Lung (tissue), 12 donors: ENCODE data around the gene ARMC5. TPM values are rescaled to one million over a fixed set of nuclear protein-coding genes. Genes with fewer than 3 reads are reported as not detected.

Experiments used
- ATAC-seq: fragments of 200-7000 bp; cut with Tn5 transposase; one replicate; pipeline ENCODE4 v1.9.1; 2020; ENCODE audit warnings: moderate number of reproducible peaks; ENCODE audit not compliant: insufficient read depth, low FRiP score
- DNase-seq, 3 donors: peaks; one replicate each; pipeline ENCODE4 v3.0.0-alpha.2; 2013 to 2017
- H3K27ac ChIP-seq, 2 donors: one replicate each; pipeline ENCODE4 v1.5.1; 2013; ENCODE audit warnings: mild to moderate bottlenecking in 2 of 2, moderate library complexity in 2 of 2, control low read depth in 1 of 2, inconsistent platforms in 1 of 2, low read depth in 1 of 2, low read length in 1 of 2
- H3K27me3 ChIP-seq, 3 donors: one replicate each; pipeline ENCODE4 v1.5.1; 2013; ENCODE audit warnings: low read length in 2 of 3; ENCODE audit not compliant: control insufficient read depth in 3 of 3, insufficient read depth in 3 of 3
- H3K36me3 ChIP-seq, 4 donors: one replicate each; pipeline ENCODE4 v1.5.1; 2013; ENCODE audit warnings: low read length in 4 of 4, mild to moderate bottlenecking in 1 of 4, moderate library complexity in 1 of 4; ENCODE audit not compliant: control insufficient read depth in 4 of 4, insufficient read depth in 4 of 4
- H3K4me1 ChIP-seq, 5 donors: one replicate each; pipeline ENCODE4 v1.5.1; 2013; ENCODE audit warnings: low read length in 5 of 5, mild to moderate bottlenecking in 2 of 5, moderate library complexity in 1 of 5; ENCODE audit not compliant: control insufficient read depth in 5 of 5, insufficient read depth in 5 of 5
- H3K4me3 ChIP-seq: one replicate; pipeline ENCODE4 v1.5.1; 2013; ENCODE audit warnings: mild to moderate bottlenecking, control low read depth, moderate library complexity
- H3K9ac ChIP-seq, 2 donors: one replicate each; pipeline ENCODE4 v1.5.1; 2013; ENCODE audit warnings: low read length in 2 of 2, control low read depth in 1 of 2; ENCODE audit not compliant: insufficient read depth in 1 of 2
- H3K9me3 ChIP-seq, 4 donors: one replicate each; pipeline ENCODE4 v1.5.1; 2013; ENCODE audit warnings: low read length in 3 of 4, mild to moderate bottlenecking in 1 of 4, moderate library complexity in 1 of 4; ENCODE audit not compliant: control insufficient read depth in 4 of 4, insufficient read depth in 3 of 4
- WGBS, 2 donors: extraction: QIAGEN DNeasy Blood & Tissue Kit; methylation state at CpG; one replicate each; pipeline ENCODE4 v1.1.7; 2013; 5-methylcytosine and 5-hydroxymethylcytosine counted together
- polyA plus RNA-seq, 2 donors: library from polyadenylated mRNA; stranded (reverse); fragments of 200-250 nt; gene quantifications; one replicate each; pipeline ENCODE4 v1.2.1, GENCODE V29; 2013
- total RNA-seq, 2 donors: library from RNA; depleted of rRNA in 1 of 2; stranded (reverse); fragments of >200 nt in 1 of 2; gene quantifications; one replicate each; pipeline ENCODE4 v1.2.1, GENCODE V29; 2014 to 2021
- TF ChIP-seq, protein P1 (sequence below): IDR thresholded peaks from 2 replicates; pipeline ENCODE4 v1.5.1; 2012; ENCODE audit warnings: mild to moderate bottlenecking; ENCODE audit errors: control extremely low read depth, extremely low read depth
- donor health status: control.
- donor health status: control.
- donor health status: Bipolar disorder and iron deficiency.
- donor health status: healthy.
- donor health status: DM: yes; HTN: yes; CAD: no.

The ARMC5 gene
- total and polyA plus RNA-seq, 4 donors: 8.2 to 16.7 (median 12.3) TPM

DNA sequence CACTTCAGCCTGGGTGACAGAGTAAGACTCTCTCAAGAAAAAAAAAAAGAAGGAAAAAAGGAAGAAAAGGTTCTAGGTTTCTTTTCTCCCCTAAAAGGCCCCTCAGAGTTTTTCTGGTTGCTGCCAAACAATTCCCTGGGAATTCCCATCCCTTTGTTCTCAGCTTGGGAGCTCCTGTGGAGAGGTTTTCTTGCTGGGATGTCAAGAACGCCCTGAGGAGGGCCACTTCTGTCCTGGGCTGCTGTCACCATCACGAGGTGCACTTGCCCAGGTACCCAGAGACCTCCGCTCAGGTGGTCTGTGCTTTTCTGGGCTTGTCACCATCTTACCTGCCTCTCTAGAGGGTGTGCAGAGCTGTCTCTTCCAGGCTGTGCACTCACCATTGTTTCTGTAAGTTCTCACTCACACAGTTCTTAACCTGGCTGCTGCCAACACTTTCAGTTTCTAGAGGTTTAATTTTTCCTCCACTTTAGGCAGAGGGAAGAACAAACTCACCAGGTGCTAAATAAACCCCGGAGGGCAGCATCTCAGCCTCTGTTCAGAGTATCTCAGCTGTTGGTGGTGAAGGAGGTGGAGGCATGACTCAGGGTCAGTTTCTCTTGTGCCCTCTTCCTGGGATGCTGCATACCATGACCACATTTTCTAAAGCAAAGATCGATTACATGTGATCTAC, 28.8 kb upstream of the ARMC5 start:
- Histone ChIP-seq H3K9ac (no peak overlapping the region), H3K9me3 (no peaks in the 10 kb centered on the region), H3K4me3 (no peak overlapping the region), H3K27me3 (peaks cover 0 to 15% (median 4%) of the 10 kb centered on the region in 3 donors), H3K4me1 (peaks cover 0 to 7% (median 0%) of the 10 kb centered on the region in 5 donors), H3K36me3 (peaks cover 0 to 3% (median 0%) of the 10 kb centered on the region in 4 donors), H3K27ac (peak overlapping the region in 1 of 2 donors; percentile 84)
- WGBS, 2 donors: 48 to 74% methylated on average over 5 of the region's 5 CpGs
- TF ChIP-seq, protein P1, sequence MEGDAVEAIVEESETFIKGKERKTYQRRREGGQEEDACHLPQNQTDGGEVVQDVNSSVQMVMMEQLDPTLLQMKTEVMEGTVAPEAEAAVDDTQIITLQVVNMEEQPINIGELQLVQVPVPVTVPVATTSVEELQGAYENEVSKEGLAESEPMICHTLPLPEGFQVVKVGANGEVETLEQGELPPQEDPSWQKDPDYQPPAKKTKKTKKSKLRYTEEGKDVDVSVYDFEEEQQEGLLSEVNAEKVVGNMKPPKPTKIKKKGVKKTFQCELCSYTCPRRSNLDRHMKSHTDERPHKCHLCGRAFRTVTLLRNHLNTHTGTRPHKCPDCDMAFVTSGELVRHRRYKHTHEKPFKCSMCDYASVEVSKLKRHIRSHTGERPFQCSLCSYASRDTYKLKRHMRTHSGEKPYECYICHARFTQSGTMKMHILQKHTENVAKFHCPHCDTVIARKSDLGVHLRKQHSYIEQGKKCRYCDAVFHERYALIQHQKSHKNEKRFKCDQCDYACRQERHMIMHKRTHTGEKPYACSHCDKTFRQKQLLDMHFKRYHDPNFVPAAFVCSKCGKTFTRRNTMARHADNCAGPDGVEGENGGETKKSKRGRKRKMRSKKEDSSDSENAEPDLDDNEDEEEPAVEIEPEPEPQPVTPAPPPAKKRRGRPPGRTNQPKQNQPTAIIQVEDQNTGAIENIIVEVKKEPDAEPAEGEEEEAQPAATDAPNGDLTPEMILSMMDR: no peak
- DNase-seq (no peak), ATAC-seq (no peak)

DNA sequence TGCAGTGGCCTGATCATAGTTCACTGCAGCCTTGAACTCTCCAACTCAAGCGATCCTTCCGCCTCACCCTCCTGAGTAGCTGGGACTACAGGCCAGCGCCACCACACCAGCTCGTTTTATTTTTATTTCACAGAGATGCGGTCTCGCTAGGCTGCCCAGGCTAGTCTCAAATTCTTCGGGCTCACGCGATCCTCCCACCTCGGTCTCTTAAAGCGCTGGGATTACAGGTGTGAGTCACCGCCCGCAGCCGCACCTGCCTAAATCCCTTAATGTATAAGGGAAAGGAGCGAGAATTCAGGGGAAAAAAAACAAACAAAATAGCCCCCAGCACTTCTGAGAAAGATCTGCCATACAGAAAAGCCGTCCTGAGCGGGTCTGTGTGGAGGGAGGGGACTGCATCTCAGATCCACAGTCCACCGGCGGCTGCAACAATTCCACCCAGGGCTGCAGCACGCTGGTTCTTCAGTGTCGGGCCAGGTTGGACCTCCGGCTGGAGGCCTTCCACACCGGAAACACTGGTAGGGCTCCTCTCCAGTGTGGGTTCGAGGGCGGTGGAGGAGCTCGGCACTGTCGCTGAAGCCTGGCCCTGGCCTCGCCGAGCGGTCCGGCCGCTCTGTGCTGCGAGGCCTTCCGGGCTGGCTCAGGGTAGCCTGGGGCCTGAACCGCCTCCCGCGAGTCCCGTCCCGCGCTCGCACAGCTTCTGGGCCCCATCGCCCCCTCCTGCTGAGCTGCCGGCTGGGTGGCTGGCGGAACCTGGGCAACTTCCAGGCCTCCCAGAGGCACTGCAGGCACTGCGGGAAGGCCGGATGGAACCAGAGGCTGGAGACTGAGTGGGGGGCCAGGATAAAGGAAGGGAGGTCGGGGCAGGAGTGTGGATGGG, 23.7 kb upstream of the ARMC5 start:
- Histone ChIP-seq H3K27me3 (no peaks in the 10 kb centered on the region), H3K36me3 (no peaks in the 10 kb centered on the region), H3K27ac (no peak overlapping the region), H3K9me3 (no peaks in the 10 kb centered on the region), H3K4me1 (peaks cover 0 to 4% (median 0%) of the 10 kb centered on the region in 5 donors), H3K4me3 (no peak overlapping the region), H3K9ac (no peak overlapping the region)
- DNase-seq (no peak), ATAC-seq (no peak)
- TF ChIP-seq, protein P1: no peak
- WGBS, 2 donors: 95 to 96% methylated on average over 47 of the region's 47 CpGs

DNA sequence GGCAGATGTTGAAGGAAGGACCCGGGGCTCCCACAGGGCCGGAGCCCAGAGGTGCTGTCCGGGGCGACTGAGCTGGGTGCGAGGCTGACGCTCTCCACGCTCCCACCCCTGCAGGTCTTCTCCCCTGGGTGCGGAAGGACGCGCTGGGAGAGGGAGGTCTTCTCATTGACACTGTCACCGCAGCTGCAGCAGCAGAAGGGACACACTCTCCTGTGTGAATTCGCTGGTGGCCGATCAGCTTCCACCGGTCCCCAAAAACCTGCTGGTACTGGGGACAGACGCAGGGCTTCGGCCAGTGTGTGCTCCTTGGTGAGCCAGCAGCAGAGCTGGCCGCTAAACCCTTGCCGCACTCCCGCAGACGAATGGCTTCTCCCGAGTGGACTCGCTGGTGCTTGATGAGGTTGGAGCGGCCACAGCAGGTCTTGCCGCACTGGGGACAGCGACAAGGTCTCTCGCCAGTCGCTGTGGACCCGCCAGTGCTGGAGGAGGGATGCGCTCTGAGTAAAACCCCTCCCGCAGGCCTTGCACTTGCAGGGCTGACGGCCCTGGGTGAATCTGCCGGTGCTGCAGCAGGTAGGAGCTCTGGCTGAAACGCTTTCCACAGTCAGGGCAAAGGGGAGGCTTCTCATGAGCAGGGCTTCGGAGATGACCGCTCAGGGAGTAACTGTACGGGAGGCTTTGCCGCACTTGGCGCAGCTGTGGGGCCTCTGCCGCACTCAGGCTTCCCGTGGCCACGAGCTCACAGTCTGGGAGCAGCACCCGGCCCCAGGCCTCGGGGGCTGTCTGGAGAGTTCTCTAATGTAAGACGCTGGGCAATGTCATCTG, 22.9 kb upstream of the ARMC5 start:
- no peak overlapping the region for H3K27ac ChIP-seq
- no peak overlapping the region for H3K4me3 ChIP-seq
- H3K27me3 ChIP-seq: no peaks in the 10 kb centered on the region
- peaks cover 0 to 4% (median 0%) of the 10 kb centered on the region in 5 donors for H3K4me1 ChIP-seq
- no peak for DNase-seq
- WGBS, 2 donors: 93 to 96% methylated on average over 44 of the region's 44 CpGs
- TF ChIP-seq, protein P1: no peak
- no peaks in the 10 kb centered on the region for H3K9me3 ChIP-seq
- no peak overlapping the region for H3K9ac ChIP-seq
- H3K36me3 ChIP-seq: no peaks in the 10 kb centered on the region
- no peak for ATAC-seq
